ENCODE results near the gene SPECC1.

Gene SPECC1

GRCh38 chr17:20063665-20064648 lies 54.8 kb downstream of the SPECC1 start:
- TF ChIP-seq, protein P1, sequence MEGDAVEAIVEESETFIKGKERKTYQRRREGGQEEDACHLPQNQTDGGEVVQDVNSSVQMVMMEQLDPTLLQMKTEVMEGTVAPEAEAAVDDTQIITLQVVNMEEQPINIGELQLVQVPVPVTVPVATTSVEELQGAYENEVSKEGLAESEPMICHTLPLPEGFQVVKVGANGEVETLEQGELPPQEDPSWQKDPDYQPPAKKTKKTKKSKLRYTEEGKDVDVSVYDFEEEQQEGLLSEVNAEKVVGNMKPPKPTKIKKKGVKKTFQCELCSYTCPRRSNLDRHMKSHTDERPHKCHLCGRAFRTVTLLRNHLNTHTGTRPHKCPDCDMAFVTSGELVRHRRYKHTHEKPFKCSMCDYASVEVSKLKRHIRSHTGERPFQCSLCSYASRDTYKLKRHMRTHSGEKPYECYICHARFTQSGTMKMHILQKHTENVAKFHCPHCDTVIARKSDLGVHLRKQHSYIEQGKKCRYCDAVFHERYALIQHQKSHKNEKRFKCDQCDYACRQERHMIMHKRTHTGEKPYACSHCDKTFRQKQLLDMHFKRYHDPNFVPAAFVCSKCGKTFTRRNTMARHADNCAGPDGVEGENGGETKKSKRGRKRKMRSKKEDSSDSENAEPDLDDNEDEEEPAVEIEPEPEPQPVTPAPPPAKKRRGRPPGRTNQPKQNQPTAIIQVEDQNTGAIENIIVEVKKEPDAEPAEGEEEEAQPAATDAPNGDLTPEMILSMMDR (IDR thresholded peaks at IDR 0.05; ENCODE audit: low read depth, low read length): no peak
- DNase-seq (ENCODE audit: extremely low read depth, low read depth): peak; percentile 75

- TF ChIP-seq, protein P1 (IDR thresholded peaks at IDR 0.05; ENCODE audit: low read depth, low read length): no peak
- peak; percentile 55 for DNase-seq (ENCODE audit: extremely low read depth, low read depth)
Observed at GRCh38 chr17:20066253-20066652, 57.1 kb downstream of the SPECC1 start.

GRCh38 chr17:20067711-20068110 lies 58.6 kb downstream of the SPECC1 start:
- no peak for DNase-seq (ENCODE audit: extremely low read depth, low read depth)
- TF ChIP-seq, protein P1 (IDR thresholded peaks at IDR 0.05; ENCODE audit: low read depth, low read length): no peak

GRCh38 chr17:20068445-20068844 lies 59.3 kb downstream of the SPECC1 start:
- TF ChIP-seq, protein P1 (IDR thresholded peaks at IDR 0.05; ENCODE audit: low read depth, low read length): no peak
- DNase-seq (ENCODE audit: extremely low read depth, low read depth): no peak

GRCh38 chr17:20071824-20072691 lies 62.9 kb downstream of the SPECC1 start:
- TF ChIP-seq, protein P1 (IDR thresholded peaks at IDR 0.05; ENCODE audit: low read depth, low read length): no peak
- DNase-seq (ENCODE audit: extremely low read depth, low read depth): no peak

DNA sequence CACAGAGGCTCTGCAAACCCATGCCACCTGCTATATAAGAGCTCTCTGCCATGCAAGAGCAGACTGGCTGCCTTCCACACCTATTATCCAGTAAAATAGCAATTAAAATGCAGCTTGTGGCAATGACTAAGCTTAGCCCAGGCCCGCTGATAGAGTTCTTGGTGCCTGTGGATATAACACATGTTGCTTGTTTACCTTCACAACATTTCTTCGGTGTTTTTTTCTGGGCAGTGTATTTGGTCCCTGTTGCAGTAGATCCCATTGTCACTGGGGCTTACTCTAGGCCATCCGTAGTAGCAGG lies 63.5 kb downstream of the SPECC1 start:
- DNase-seq (ENCODE audit: extremely low read depth, low read depth): no peak
- TF ChIP-seq, protein P1 (IDR thresholded peaks at IDR 0.05; ENCODE audit: low read depth, low read length): no peak

Measured in AG09319 (cell line).